Testis (tissue), 3 donors: ENCODE data around the gene SPDYE5. TPM values are rescaled to one million over a fixed set of nuclear protein-coding genes. Genes with fewer than 3 reads are reported as not detected.
A peak's percentile ranks its signal among the peaks of the same experiment; 100 is the strongest.

ENCODE experiments used
- DNase-seq: peaks from one replicate; pipeline ENCODE4 v3.0.0-alpha.2; 2019
- H3K27ac ChIP-seq, 2 donors: fragments of 200-600 bp; sonication (generic); one replicate each; pipeline ENCODE4 v1.5.1; 2019
- H3K27me3 ChIP-seq: fragments of 200-600 bp; sonication (generic); one replicate; pipeline ENCODE4 v1.5.1; 2019
- H3K36me3 ChIP-seq: fragments of 200-600 bp; sonication (generic); one replicate; pipeline ENCODE4 v1.5.1; 2017; ENCODE audit warnings: low read depth; ENCODE audit errors: missing control alignments
- H3K4me1 ChIP-seq: fragments of 200-600 bp; sonication (generic); one replicate; pipeline ENCODE4 v1.5.1; 2019
- H3K4me3 ChIP-seq, 2 donors: fragments of 200-600 bp; sonication (generic); one replicate each; pipeline ENCODE4 v1.5.1; 2017 to 2019
- H3K9me3 ChIP-seq: fragments of 200-600 bp; sonication (generic); one replicate; pipeline ENCODE4 v1.5.1; 2017
- CTCF ChIP-seq, 3 experiments: fragments of 450-650 bp in 2 of 3; fragments of 200-600 bp in 1 of 3; sonication (generic) in 1 of 3; IDR thresholded peaks; one replicate each; pipeline ENCODE4 v1.5.1; 2016 to 2019; ENCODE audit warnings: antibody characterized with exemption in 3 of 3, mild to moderate bottlenecking in 2 of 3, moderate library complexity in 1 of 3
- POLR2A ChIP-seq: fragments of 450-650 bp; IDR thresholded peaks from one replicate; pipeline ENCODE4 v1.6.1; 2017; ENCODE audit warnings: antibody characterized with exemption, mild to moderate bottlenecking, moderate library complexity
- WGBS, 2 donors: methylation state at CpG; one replicate each; pipeline ENCODE4 v1.1.5; 2018; 5-methylcytosine and 5-hydroxymethylcytosine counted together
- intact Hi-C: fragments of 100-400 bp; cut with DNase I; formaldehyde crosslinking; loops from one replicate; pipeline ENCODE4 v1.15.1; 2023; ENCODE audit warnings: low total_unique reads
- polyA plus RNA-seq: library from polyadenylated mRNA; stranded (reverse); fragments of 350-450 nt; fragmentation: Illumina TruSeq; extraction: RNeasy Lipid Tissue Mini Kit (QIAGEN cat#74804); gene quantifications from one replicate; pipeline ENCODE4 v1.2.3, GENCODE V29; 2014; ENCODE audit warnings: low read depth, low replicate concordance; ENCODE audit not compliant: insufficient read depth
- total RNA-seq, 2 donors: library from RNA; depleted of rRNA; stranded (reverse); fragments of >200 nt; gene quantifications; one replicate each; pipeline ENCODE4 v1.2.3, GENCODE V29; 2016

SPDYE5 gene
- total and polyA plus RNA-seq, 3 donors from 2014 or later = 1.4 to 12.5 (median 4.8) TPM

- intact Hi-C loops = no loop called here
- Histone ChIP-seq H3K4me3 (no peak overlapping the region), H3K36me3 (no peaks in the 10 kb centered on the region), H3K27ac (no peak overlapping the region), H3K4me1 (peaks cover 3% of the 10 kb centered on the region), H3K27me3 (no peaks in the 10 kb centered on the region), H3K9me3 (no peaks in the 10 kb centered on the region)
- no peak for TF ChIP-seq CTCF (IDR thresholded peaks at IDR 0.05)
- TF ChIP-seq POLR2A = no peak
- 96% methylated on average over 4 of the region's 4 CpGs for WGBS, 2 donors
- DNase-seq = no peak
Observed at GRCh38 chr7:75532639-75533038, 40.5 kb downstream of the SPDYE5 start.

GRCh38 chr7:75533926-75534325 lies 41.8 kb downstream of the SPDYE5 start:
- TF ChIP-seq POLR2A (no peak), CTCF (IDR thresholded peaks at IDR 0.05) (no peak)
- H3K27ac ChIP-seq = no peak overlapping the region
- no peak overlapping the region for H3K4me3 ChIP-seq
- H3K36me3 ChIP-seq = no peaks in the 10 kb centered on the region
- WGBS, 2 donors = 95 to 98% methylated on average over 6 of the region's 6 CpGs
- intact Hi-C loops = no loop called here
- H3K27me3 ChIP-seq = no peaks in the 10 kb centered on the region
- DNase-seq = peak; percentile 2
- H3K4me1 ChIP-seq = no peaks in the 10 kb centered on the region
- no peaks in the 10 kb centered on the region for H3K9me3 ChIP-seq

GRCh38 chr7:75534727-75535307 lies 42.7 kb downstream of the SPDYE5 start:
- TF ChIP-seq POLR2A (no peak), CTCF (IDR thresholded peaks at IDR 0.05) (no peak)
- Histone ChIP-seq H3K9me3 (no peaks in the 10 kb centered on the region), H3K27me3 (no peaks in the 10 kb centered on the region), H3K27ac (no peak overlapping the region), H3K36me3 (no peaks in the 10 kb centered on the region), H3K4me1 (no peaks in the 10 kb centered on the region), H3K4me3 (no peak overlapping the region)
- no peak for DNase-seq
- 86 to 88% methylated on average over 8 of the region's 8 CpGs for WGBS, 2 donors
- intact Hi-C loops = no loop called here

GRCh38 chr7:75536491-75536890 lies 44.4 kb downstream of the SPDYE5 start:
- no peaks in the 10 kb centered on the region for H3K27me3 ChIP-seq
- DNase-seq = peak; percentile 0
- H3K4me1 ChIP-seq = no peaks in the 10 kb centered on the region
- no peak for TF ChIP-seq CTCF (IDR thresholded peaks at IDR 0.05)
- H3K4me3 ChIP-seq = no peak overlapping the region
- 89 to 96% methylated on average over 4 of the region's 4 CpGs for WGBS, 2 donors
- H3K9me3 ChIP-seq = no peaks in the 10 kb centered on the region
- intact Hi-C loops = no loop called here
- no peak overlapping the region for H3K27ac ChIP-seq
- no peaks in the 10 kb centered on the region for H3K36me3 ChIP-seq

GRCh38 chr7:75536940-75537538 lies 44.9 kb downstream of the SPDYE5 start:
- no peak for TF ChIP-seq POLR2A
- intact Hi-C loops = no loop called here

More at GRCh38 chr7:75536940-75537538, 44.9 kb downstream of the SPDYE5 start:
- H3K4me3 ChIP-seq = no peak overlapping the region
- no peak overlapping the region for H3K27ac ChIP-seq
- no peaks in the 10 kb centered on the region for H3K4me1 ChIP-seq
- no peaks in the 10 kb centered on the region for H3K36me3 ChIP-seq
- no peak for DNase-seq
- WGBS, 2 donors = 83 to 90% methylated on average over 4 to 18 of the region's 18 CpGs
- no peaks in the 10 kb centered on the region for H3K9me3 ChIP-seq
- no peaks in the 10 kb centered on the region for H3K27me3 ChIP-seq
